RKO (cell line): Measurements from ENCODE around the gene TCF4.
"Not testable (repeated sequence)": the region's sequence is repeated elsewhere in the genome, so short reads cannot be mapped to it uniquely, and the experiment has no call there.

Source experiments
- DNase-seq: peaks from one replicate; pipeline ENCODE4 v3.0.0-alpha.2; 2016; ENCODE audit warnings: low spot score

Gene TCF4

GRCh38 chr18:55475467-55475866 is 112.5 kb downstream of the TCF4 start:
- no peak for DNase-seq

GRCh38 chr18:55473560-55473959 is 114.4 kb downstream of the TCF4 start:
- DNase-seq = no peak

- DNase-seq = no peak
These were observed 114.9 kb downstream of the TCF4 start for GRCh38 chr18:55473058-55473457.

GRCh38 chr18:55470826-55471225 is 117.2 kb downstream of the TCF4 start:
- DNase-seq = no peak

- DNase-seq = not testable (repeated sequence)
These were observed 118.9 kb downstream of the TCF4 start for GRCh38 chr18:55469134-55469533.

- no peak for DNase-seq
These were observed 121.2 kb downstream of the TCF4 start for GRCh38 chr18:55466789-55467188.

- no peak for DNase-seq
These were observed 122.7 kb downstream of the TCF4 start for GRCh38 chr18:55465313-55465712.

GRCh38 chr18:55464581-55464980 is 123.4 kb downstream of the TCF4 start:
- no peak for DNase-seq

GRCh38 chr18:55462652-55463051 is 125.3 kb downstream of the TCF4 start:
- no peak for DNase-seq

GRCh38 chr18:55461848-55462247 is 126.1 kb downstream of the TCF4 start:
- DNase-seq = no peak

- DNase-seq = no peak
These were observed 129.4 kb downstream of the TCF4 start for GRCh38 chr18:55458456-55459203.

GRCh38 chr18:55457028-55457427 is 131.0 kb downstream of the TCF4 start:
- DNase-seq = no peak

GRCh38 chr18:55455938-55456337 is 132.1 kb downstream of the TCF4 start:
- DNase-seq = no peak

GRCh38 chr18:55453186-55453585 is 134.8 kb downstream of the TCF4 start:
- DNase-seq = no peak

- no peak for DNase-seq
These were observed 135.8 kb downstream of the TCF4 start for GRCh38 chr18:55452123-55452611.

GRCh38 chr18:55449412-55450140 is 138.4 kb downstream of the TCF4 start:
- no peak for DNase-seq

- DNase-seq = no peak
These were observed 139.6 kb downstream of the TCF4 start for GRCh38 chr18:55448420-55448819.

GRCh38 chr18:55447672-55448018 is 140.3 kb downstream of the TCF4 start:
- no peak for DNase-seq

GRCh38 chr18:55446996-55447671 is 140.9 kb downstream of the TCF4 start:
- DNase-seq = no peak

- DNase-seq = no peak
These were observed 143.5 kb downstream of the TCF4 start for GRCh38 chr18:55444536-55444935.

- no peak for DNase-seq
These were observed 144.2 kb downstream of the TCF4 start for GRCh38 chr18:55443776-55444175.

- DNase-seq = no peak
These were observed 145.4 kb downstream of the TCF4 start for GRCh38 chr18:55442561-55442960.

- DNase-seq = no peak
These were observed 147.0 kb downstream of the TCF4 start for GRCh38 chr18:55440988-55441387.
